Hepatocyte (in vitro differentiated cells): ENCODE results near the gene NOP56. TPM values are rescaled to one million over a fixed set of nuclear protein-coding genes. Genes with fewer than 3 reads are reported as not detected.
"Not testable (repeated sequence)": the region's sequence is repeated elsewhere in the genome, so short reads cannot be mapped to it uniquely, and the experiment has no call there.

Source experiments
- DNase-seq: peaks from one replicate; pipeline ENCODE4 v3.0.0-alpha.2; 2016; ENCODE audit warnings: low spot score
- H2AFZ ChIP-seq: fragments of 200-600 bp; sonication (generic); 2 replicates; pipeline ENCODE4 v1.6.0; 2016; ENCODE audit warnings: antibody characterized with exemption, mild to moderate bottlenecking
- H3K27ac ChIP-seq: fragments of 200-600 bp; sonication (generic); 2 replicates; pipeline ENCODE4 v1.5.1; 2016; ENCODE audit warnings: mild to moderate bottlenecking
- H3K27me3 ChIP-seq: fragments of 200-600 bp; sonication (generic); 2 replicates; pipeline ENCODE4 v1.6.1; 2016
- H3K36me3 ChIP-seq: fragments of 200-600 bp; sonication (generic); replicated peaks from 2 replicates; pipeline ENCODE4 v1.5.1; 2016; ENCODE audit warnings: low read depth; ENCODE audit not compliant: insufficient read depth
- H3K4me1 ChIP-seq: fragments of 200-600 bp; sonication (generic); 2 replicates; pipeline ENCODE4 v1.5.1; 2016; ENCODE audit warnings: mild to moderate bottlenecking, moderate library complexity; ENCODE audit not compliant: insufficient read depth
- H3K4me2 ChIP-seq: fragments of 200-600 bp; sonication (generic); 2 replicates; pipeline ENCODE4 v1.6.0; 2016
- H3K4me3 ChIP-seq: fragments of 200-600 bp; sonication (generic); 2 replicates; pipeline ENCODE4 v1.5.1; 2016; ENCODE audit warnings: mild to moderate bottlenecking
- H3K79me2 ChIP-seq: fragments of 200-600 bp; sonication (generic); 2 replicates; pipeline ENCODE4 v1.6.0; 2017; ENCODE audit warnings: mild to moderate bottlenecking
- H3K9me2 ChIP-seq: fragments of 200-600 bp; sonication (generic); replicated peaks from 2 replicates; pipeline ENCODE4 v1.6.0; 2017; ENCODE audit warnings: mild to moderate bottlenecking; ENCODE audit not compliant: insufficient read depth
- H3K9me3 ChIP-seq: fragments of 200-600 bp; sonication (generic); 2 replicates; pipeline ENCODE4 v1.5.1; 2016; ENCODE audit warnings: low read depth, mild to moderate bottlenecking
- H4K20me1 ChIP-seq: fragments of 200-600 bp; sonication (generic); 2 replicates; pipeline ENCODE4 v1.6.0; 2016; ENCODE audit warnings: mild to moderate bottlenecking; ENCODE audit not compliant: insufficient read depth, poor library complexity, severe bottlenecking
- CTCF ChIP-seq: fragments of 200-600 bp; sonication (generic); IDR thresholded peaks from 2 replicates; pipeline ENCODE4 v1.5.1; 2016; ENCODE audit warnings: antibody characterized with exemption, mild to moderate bottlenecking; ENCODE audit not compliant: poor library complexity
- EZH2 ChIP-seq: fragments of 200-600 bp; sonication (generic); IDR thresholded peaks from 2 replicates; pipeline ENCODE4 v1.6.1; 2016; ENCODE audit warnings: antibody characterized with exemption, mild to moderate bottlenecking, borderline replicate concordance
- EZH2phosphoT487 ChIP-seq: fragments of 200-600 bp; sonication (generic); IDR thresholded peaks from one replicate; pipeline ENCODE4 v1.6.1; 2018; ENCODE audit warnings: antibody characterized with exemption, mild to moderate bottlenecking, low read depth, moderate library complexity; ENCODE audit not compliant: unreplicated experiment, severe bottlenecking
- whole genome bisulfite sequencing: methylation state at CpG from one replicate; pipeline ENCODE4 v1.1.6; 2016; ENCODE audit warnings: low lambda C conversion rate; ENCODE audit errors: missing lambda C conversion rate; 5-methylcytosine and 5-hydroxymethylcytosine counted together
- polyA plus RNA-seq: library from polyadenylated mRNA; unstranded; fragments of >200 nt; fragmentation: Nextera tagmentation; extraction: Ambion mirVana; gene quantifications from 2 replicates; pipeline ENCODE4 v1.2.1, GENCODE V29; 2016
- total RNA-seq: library from RNA; depleted of rRNA; stranded (reverse); fragments of >200 nt; gene quantifications from 2 replicates; pipeline ENCODE4 v1.2.3, GENCODE V29; 2014

Gene NOP56
- total and polyA plus RNA-seq, 2 experiments from 2014 or later: 102 to 192 TPM

GRCh38 chr20:2672446-2672845 lies 20.0 kb downstream of the NOP56 start:
- H2AFZ ChIP-seq: no peak overlapping the region

GRCh38 chr20:2673453-2673852 lies 21.0 kb downstream of the NOP56 start:
- WGBS: 94% methylated on average over 4 of the region's 4 CpGs
- Histone ChIP-seq H3K4me2 (no peak overlapping the region), H3K4me3 (no peak overlapping the region), H3K9me3 (no peaks in the 10 kb centered on the region), H4K20me1 (no peaks in the 10 kb centered on the region), H3K27ac (no peak overlapping the region), H3K79me2 (no peaks in the 10 kb centered on the region), H3K9me2 (no peaks in the 10 kb centered on the region), H2AFZ (no peak overlapping the region), H3K36me3 (no peaks in the 10 kb centered on the region), H3K4me1 (no peaks in the 10 kb centered on the region), H3K27me3 (no peaks in the 10 kb centered on the region)
- DNase-seq: no peak
- TF ChIP-seq EZH2 (no peak), CTCF (no peak), EZH2phosphoT487 (no peak)

More at GRCh38 chr20:2672446-2672845, 20.0 kb downstream of the NOP56 start:
- no peak overlapping the region for H3K4me2 ChIP-seq
- no peak for DNase-seq
- H3K27me3 ChIP-seq: no peaks in the 10 kb centered on the region
- no peaks in the 10 kb centered on the region for H3K36me3 ChIP-seq
- 74% methylated on average over 3 of the region's 3 CpGs for WGBS
- H3K9me3 ChIP-seq: no peaks in the 10 kb centered on the region
- TF ChIP-seq EZH2phosphoT487: no peak
- no peak for TF ChIP-seq CTCF
- TF ChIP-seq EZH2: no peak
- H3K9me2 ChIP-seq: no peaks in the 10 kb centered on the region
- H4K20me1 ChIP-seq: no peaks in the 10 kb centered on the region
- H3K27ac ChIP-seq: no peak overlapping the region
- H3K79me2 ChIP-seq: no peaks in the 10 kb centered on the region
- no peaks in the 10 kb centered on the region for H3K4me1 ChIP-seq
- H3K4me3 ChIP-seq: no peak overlapping the region

GRCh38 chr20:2680046-2680445 lies 27.6 kb downstream of the NOP56 start:
- Histone ChIP-seq H3K4me2 (no peak overlapping the region), H4K20me1 (no peaks in the 10 kb centered on the region), H3K27me3 (peaks cover 2% of the 10 kb centered on the region), H3K9me3 (no peaks in the 10 kb centered on the region), H3K4me3 (no peak overlapping the region), H3K4me1 (no peaks in the 10 kb centered on the region), H2AFZ (no peak overlapping the region), H3K36me3 (no peaks in the 10 kb centered on the region), H3K9me2 (no peaks in the 10 kb centered on the region), H3K79me2 (no peaks in the 10 kb centered on the region), H3K27ac (no peak overlapping the region)
- no peak for DNase-seq
- WGBS: 82% methylated on average over 4 of the region's 4 CpGs
- TF ChIP-seq CTCF (no peak), EZH2phosphoT487 (no peak), EZH2 (no peak)

- 72% methylated on average over 3 of the region's 3 CpGs for WGBS
- H2AFZ ChIP-seq, H3K79me2 ChIP-seq, H3K36me3 ChIP-seq, H4K20me1 ChIP-seq, H3K4me1 ChIP-seq, H3K4me3 ChIP-seq, H3K9me3 ChIP-seq, DNase-seq, H3K4me2 ChIP-seq, H3K27ac ChIP-seq, H3K9me2 ChIP-seq: not testable (repeated sequence)
- peaks cover 20% of the 10 kb centered on the region for H3K27me3 ChIP-seq
These were observed 29.6 kb downstream of the NOP56 start for GRCh38 chr20:2682040-2682439.

- H2AFZ ChIP-seq, DNase-seq, H3K27ac ChIP-seq, H3K4me2 ChIP-seq, H3K36me3 ChIP-seq, H3K79me2 ChIP-seq, H3K9me3 ChIP-seq, H3K4me3 ChIP-seq, H3K9me2 ChIP-seq, H3K4me1 ChIP-seq, H4K20me1 ChIP-seq: not testable (repeated sequence)
- 94% methylated on average over 4 of the region's 4 CpGs for WGBS
- peaks cover 29% of the 10 kb centered on the region for H3K27me3 ChIP-seq
These were observed 32.4 kb downstream of the NOP56 start for GRCh38 chr20:2684817-2685216.
